ENCODE data around the gene TMBIM4. TPM values are rescaled to one million over a fixed set of nuclear protein-coding genes. Genes with fewer than 3 reads are reported as not detected.

TMBIM4 gene
- total RNA-seq, 1 experiment from 2014 or later, result 199 TPM

Other genes starting within 250 kb of the TMBIM4 start
- gene LLPH, start 39.2 kb downstream of the TMBIM4 start, total RNA-seq (2014; rRNA removed; shearing (Covaris generic)), result 43.1 and 47.3 TPM in 2 replicates
- gene IRAK3, start 19.2 kb upstream of the TMBIM4 start, total RNA-seq (2014; rRNA removed; shearing (Covaris generic)), result not detected in 2 replicates
- 3.9 and 4.5 TPM in 2 replicates for gene HELB, start 132.5 kb upstream of the TMBIM4 start, total RNA-seq (2014; rRNA removed; shearing (Covaris generic))